NCI-H460 (cell line): ENCODE measurements around the gene PCDHGB5. TPM values are rescaled to one million over a fixed set of nuclear protein-coding genes. Genes with fewer than 3 reads are reported as not detected.

Source experiments
- DNase-seq: peaks from one replicate; pipeline ENCODE4 v3.0.0-alpha.2; 2016; ENCODE audit warnings: low read depth; ENCODE audit errors: extremely low read depth
- total RNA-seq: library from RNA; depleted of rRNA; stranded (reverse); fragments of >200 nt; shearing (Covaris generic); gene quantifications from 2 replicates; pipeline ENCODE4 v1.2.3, GENCODE V29; 2014; rRNA removed

PCDHGB5 gene
- total RNA-seq, 1 experiment from 2014 or later: 1.6 TPM

GRCh38 chr5:141437221-141437620 is 39.5 kb downstream of the PCDHGB5 start:
- DNase-seq: no peak

- DNase-seq: no peak
Observed at GRCh38 chr5:141439411-141440141, 41.8 kb downstream of the PCDHGB5 start.

- DNase-seq: no peak
Observed at GRCh38 chr5:141440341-141440740, 42.6 kb downstream of the PCDHGB5 start.

GRCh38 chr5:141441571-141442170 is 43.9 kb downstream of the PCDHGB5 start:
- DNase-seq: no peak

Other genes with a start within 250 kb of the PCDHGB5 start
- gene PCDHB6, start 247.9 kb upstream of the PCDHGB5 start, total RNA-seq: not detected in 2 replicates
- gene PCDHB7, start 225.3 kb upstream of the PCDHGB5 start, total RNA-seq: 0.17 and 0.25 TPM in 2 replicates
- gene PCDHB8, start 220.2 kb upstream of the PCDHGB5 start, total RNA-seq: 0.14 and 0.22 TPM in 2 replicates
- gene PCDHB16, start 215.6 kb upstream of the PCDHGB5 start, total RNA-seq: 0.32 and 0.69 TPM in 2 replicates
- gene PCDHB9, start 210.8 kb upstream of the PCDHGB5 start, total RNA-seq: 0.40 and 0.69 TPM in 2 replicates
- gene PCDHB10, start 205.6 kb upstream of the PCDHGB5 start, total RNA-seq: 0.35 and 0.72 TPM in 2 replicates
- 5.4 and 6.0 TPM in 2 replicates for gene PCDHB11, start 198.3 kb upstream of the PCDHGB5 start, total RNA-seq
- 0.75 and 0.99 TPM in 2 replicates for gene PCDHB12, start 189.2 kb upstream of the PCDHGB5 start, total RNA-seq
- gene PCDHB13, start 184.0 kb upstream of the PCDHGB5 start, total RNA-seq: 2.2 and 2.5 TPM in 2 replicates
- 2.7 and 2.8 TPM in 2 replicates for gene PCDHB14, start 174.6 kb upstream of the PCDHGB5 start, total RNA-seq
- gene PCDHB15, start 152.6 kb upstream of the PCDHGB5 start, total RNA-seq: 0.12 and 0.20 TPM in 2 replicates
- gene SLC25A2, start 93.9 kb upstream of the PCDHGB5 start, total RNA-seq: not detected in 2 replicates
- 91.7 and 130 TPM in 2 replicates for gene TAF7, start 77.2 kb upstream of the PCDHGB5 start, total RNA-seq
- 0.72 and 1.6 TPM in 2 replicates for gene PCDHGA1, start 67.4 kb upstream of the PCDHGB5 start, total RNA-seq
- 0.12 TPM in 2 replicates for gene PCDHGA2, start 59.2 kb upstream of the PCDHGB5 start, total RNA-seq
- 0.17 TPM in 1 of 2 replicates, not detected in the other for gene PCDHGA3, start 54.1 kb upstream of the PCDHGB5 start, total RNA-seq
- 1.1 and 2.6 TPM in 2 replicates for gene PCDHGB1, start 47.8 kb upstream of the PCDHGB5 start, total RNA-seq
- 0.79 and 1.3 TPM in 2 replicates for gene PCDHGA4, start 42.9 kb upstream of the PCDHGB5 start, total RNA-seq
- 1.8 and 2.0 TPM in 2 replicates for gene PCDHGB2, start 38.0 kb upstream of the PCDHGB5 start, total RNA-seq
- gene PCDHGA5, start 33.8 kb upstream of the PCDHGB5 start, total RNA-seq: 0.58 and 0.62 TPM in 2 replicates
- gene PCDHGB3, start 27.7 kb upstream of the PCDHGB5 start, total RNA-seq: 0.52 and 1.1 TPM in 2 replicates
- gene PCDHGA6, start 24.1 kb upstream of the PCDHGB5 start, total RNA-seq: 1.1 and 1.2 TPM in 2 replicates
- gene PCDHGA7, start 15.2 kb upstream of the PCDHGB5 start, total RNA-seq: 0.54 and 0.55 TPM in 2 replicates
- 5.5 and 5.6 TPM in 2 replicates for gene PCDHGB4, start 10.2 kb upstream of the PCDHGB5 start, total RNA-seq
- gene PCDHGA8, start 5.3 kb upstream of the PCDHGB5 start, total RNA-seq: 0.97 and 1.4 TPM in 2 replicates
- 0.92 and 1.6 TPM in 2 replicates for gene PCDHGA9, start 4.8 kb downstream of the PCDHGB5 start, total RNA-seq
- 0.55 and 0.62 TPM in 2 replicates for gene PCDHGB6, start 10.1 kb downstream of the PCDHGB5 start, total RNA-seq
- 5.1 TPM in 2 replicates for gene PCDHGA10, start 15.0 kb downstream of the PCDHGB5 start, total RNA-seq
- gene PCDHGB7, start 19.7 kb downstream of the PCDHGB5 start, total RNA-seq: 0.79 and 0.89 TPM in 2 replicates
- 0.52 and 0.87 TPM in 2 replicates for gene PCDHGA11, start 23.1 kb downstream of the PCDHGB5 start, total RNA-seq
- 0.20 and 0.42 TPM in 2 replicates for gene PCDHGA12, start 32.6 kb downstream of the PCDHGB5 start, total RNA-seq
- gene PCDHGC3, start 78.0 kb downstream of the PCDHGB5 start, total RNA-seq: 5.9 and 7.0 TPM in 2 replicates
- 0.12 TPM in 2 replicates for gene PCDHGC4, start 87.1 kb downstream of the PCDHGB5 start, total RNA-seq
- 0.30 TPM in 1 of 2 replicates, not detected in the other for gene PCDHGC5, start 91.1 kb downstream of the PCDHGB5 start, total RNA-seq
- 24.2 and 26.0 TPM in 2 replicates for gene DIAPH1, start 221.1 kb downstream of the PCDHGB5 start, total RNA-seq
- 47.7 and 54.5 TPM in 2 replicates for gene HDAC3, start 238.9 kb downstream of the PCDHGB5 start, total RNA-seq
- gene RELL2, start 239.1 kb downstream of the PCDHGB5 start, total RNA-seq: 1.5 and 2.1 TPM in 2 replicates